H1 (cell line): Measurements from ENCODE around the gene RPTOR. TPM values are rescaled to one million over a fixed set of nuclear protein-coding genes. Genes with fewer than 3 reads are reported as not detected.

Source experiments
- BCL11A ChIP-seq, 2 experiments: IDR thresholded peaks; one replicate each; pipeline ENCODE4 v1.6.1; 2011; ENCODE audit warnings: low read depth in 2 of 2, low read length in 2 of 2, mild to moderate bottlenecking in 2 of 2
- CBX5 ChIP-seq: fragments of 300-800, 300-1000 bp; sonication (generic); IDR thresholded peaks from 2 replicates; pipeline ENCODE4 v1.7.1; 2016; ENCODE audit warnings: antibody characterized with exemption, low read length, low read depth
- JUND ChIP-seq: IDR thresholded peaks from 2 replicates; pipeline ENCODE4 v1.6.1; 2011; ENCODE audit warnings: mild to moderate bottlenecking, improper control_type of control experiment, low read length
- POLR2AphosphoS5 ChIP-seq: IDR thresholded peaks from 2 replicates; pipeline ENCODE4 v1.6.1; 2011; ENCODE audit warnings: low read depth, low read length
- YY1 ChIP-seq: IDR thresholded peaks from 2 replicates; pipeline ENCODE4 v1.6.1; 2011; ENCODE audit warnings: low read depth, mild to moderate bottlenecking, low read length
- polyA plus RNA-seq, 7 experiments: library from polyadenylated mRNA; depleted of rRNA in 3 of 7; stranded (reverse) in 5 of 7; unstranded in 2 of 7; fragments of >200 nt in 5 of 7; fragments of 200-250 nt in 2 of 7; gene quantifications; 1 replicate in 5 of 7; 2 replicates in 1 of 7; 4 replicates in 1 of 7; pipeline versions ENCODE4 v1.2.1 to v1.2.3, GENCODE V29; 2011 to 2013; ENCODE audit warnings: missing spikeins in 2 of 7, mixed read lengths in 2 of 7
- total RNA-seq: library from RNA; stranded (reverse); fragmentation: NEBNext Ultra II Directional; extraction: Animal tissue kit (Norgen Biotek cat#: 25700); gene quantifications from 2 replicates; pipeline ENCODE4 v1.2.1, GENCODE V29; 2021
- TF ChIP-seq, protein P1 (sequence below): fragments of 300-600 bp; sonication (generic); IDR thresholded peaks from 2 replicates; pipeline ENCODE4 v1.7.1; 2012; ENCODE audit warnings: low read length, moderate library complexity, mild to moderate bottlenecking, inconsistent platforms; ENCODE audit not compliant: insufficient replicate concordance

RPTOR gene
- total and polyA plus RNA-seq, 2 of the 8 experiments (the other 6 are each of a cell fraction or from before 2014, with no cell fraction given): 6.9 to 28.7 TPM

DNA sequence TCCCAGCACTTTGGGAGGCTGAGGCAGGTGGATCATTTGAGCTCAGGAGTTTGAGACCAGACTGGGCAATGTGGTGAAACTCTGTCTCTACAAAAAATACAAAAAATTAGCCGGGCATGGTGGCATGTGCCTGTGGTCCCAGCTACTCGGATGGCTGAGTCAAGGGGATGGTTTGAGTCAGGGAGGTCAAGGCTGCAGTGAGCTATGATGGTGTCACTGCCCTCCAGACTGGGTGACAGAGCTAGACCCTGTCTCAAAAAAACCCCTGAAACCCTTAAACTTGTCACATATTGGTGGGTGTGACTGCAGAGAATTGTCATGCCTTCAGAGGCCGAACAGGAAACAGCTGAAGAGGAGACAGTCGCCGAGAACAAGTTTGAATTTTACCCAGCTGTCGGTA is 13.4 kb downstream of the RPTOR start (continued):
- TF ChIP-seq BCL11A (IDR thresholded peaks at IDR 0.05; ENCODE audit: low read depth in 2 of 2, low read length in 2 of 2) (no peak), CBX5 (no peak), YY1 (no peak), JUND (no peak), POLR2AphosphoS5 (no peak)
- TF ChIP-seq, protein P1, sequence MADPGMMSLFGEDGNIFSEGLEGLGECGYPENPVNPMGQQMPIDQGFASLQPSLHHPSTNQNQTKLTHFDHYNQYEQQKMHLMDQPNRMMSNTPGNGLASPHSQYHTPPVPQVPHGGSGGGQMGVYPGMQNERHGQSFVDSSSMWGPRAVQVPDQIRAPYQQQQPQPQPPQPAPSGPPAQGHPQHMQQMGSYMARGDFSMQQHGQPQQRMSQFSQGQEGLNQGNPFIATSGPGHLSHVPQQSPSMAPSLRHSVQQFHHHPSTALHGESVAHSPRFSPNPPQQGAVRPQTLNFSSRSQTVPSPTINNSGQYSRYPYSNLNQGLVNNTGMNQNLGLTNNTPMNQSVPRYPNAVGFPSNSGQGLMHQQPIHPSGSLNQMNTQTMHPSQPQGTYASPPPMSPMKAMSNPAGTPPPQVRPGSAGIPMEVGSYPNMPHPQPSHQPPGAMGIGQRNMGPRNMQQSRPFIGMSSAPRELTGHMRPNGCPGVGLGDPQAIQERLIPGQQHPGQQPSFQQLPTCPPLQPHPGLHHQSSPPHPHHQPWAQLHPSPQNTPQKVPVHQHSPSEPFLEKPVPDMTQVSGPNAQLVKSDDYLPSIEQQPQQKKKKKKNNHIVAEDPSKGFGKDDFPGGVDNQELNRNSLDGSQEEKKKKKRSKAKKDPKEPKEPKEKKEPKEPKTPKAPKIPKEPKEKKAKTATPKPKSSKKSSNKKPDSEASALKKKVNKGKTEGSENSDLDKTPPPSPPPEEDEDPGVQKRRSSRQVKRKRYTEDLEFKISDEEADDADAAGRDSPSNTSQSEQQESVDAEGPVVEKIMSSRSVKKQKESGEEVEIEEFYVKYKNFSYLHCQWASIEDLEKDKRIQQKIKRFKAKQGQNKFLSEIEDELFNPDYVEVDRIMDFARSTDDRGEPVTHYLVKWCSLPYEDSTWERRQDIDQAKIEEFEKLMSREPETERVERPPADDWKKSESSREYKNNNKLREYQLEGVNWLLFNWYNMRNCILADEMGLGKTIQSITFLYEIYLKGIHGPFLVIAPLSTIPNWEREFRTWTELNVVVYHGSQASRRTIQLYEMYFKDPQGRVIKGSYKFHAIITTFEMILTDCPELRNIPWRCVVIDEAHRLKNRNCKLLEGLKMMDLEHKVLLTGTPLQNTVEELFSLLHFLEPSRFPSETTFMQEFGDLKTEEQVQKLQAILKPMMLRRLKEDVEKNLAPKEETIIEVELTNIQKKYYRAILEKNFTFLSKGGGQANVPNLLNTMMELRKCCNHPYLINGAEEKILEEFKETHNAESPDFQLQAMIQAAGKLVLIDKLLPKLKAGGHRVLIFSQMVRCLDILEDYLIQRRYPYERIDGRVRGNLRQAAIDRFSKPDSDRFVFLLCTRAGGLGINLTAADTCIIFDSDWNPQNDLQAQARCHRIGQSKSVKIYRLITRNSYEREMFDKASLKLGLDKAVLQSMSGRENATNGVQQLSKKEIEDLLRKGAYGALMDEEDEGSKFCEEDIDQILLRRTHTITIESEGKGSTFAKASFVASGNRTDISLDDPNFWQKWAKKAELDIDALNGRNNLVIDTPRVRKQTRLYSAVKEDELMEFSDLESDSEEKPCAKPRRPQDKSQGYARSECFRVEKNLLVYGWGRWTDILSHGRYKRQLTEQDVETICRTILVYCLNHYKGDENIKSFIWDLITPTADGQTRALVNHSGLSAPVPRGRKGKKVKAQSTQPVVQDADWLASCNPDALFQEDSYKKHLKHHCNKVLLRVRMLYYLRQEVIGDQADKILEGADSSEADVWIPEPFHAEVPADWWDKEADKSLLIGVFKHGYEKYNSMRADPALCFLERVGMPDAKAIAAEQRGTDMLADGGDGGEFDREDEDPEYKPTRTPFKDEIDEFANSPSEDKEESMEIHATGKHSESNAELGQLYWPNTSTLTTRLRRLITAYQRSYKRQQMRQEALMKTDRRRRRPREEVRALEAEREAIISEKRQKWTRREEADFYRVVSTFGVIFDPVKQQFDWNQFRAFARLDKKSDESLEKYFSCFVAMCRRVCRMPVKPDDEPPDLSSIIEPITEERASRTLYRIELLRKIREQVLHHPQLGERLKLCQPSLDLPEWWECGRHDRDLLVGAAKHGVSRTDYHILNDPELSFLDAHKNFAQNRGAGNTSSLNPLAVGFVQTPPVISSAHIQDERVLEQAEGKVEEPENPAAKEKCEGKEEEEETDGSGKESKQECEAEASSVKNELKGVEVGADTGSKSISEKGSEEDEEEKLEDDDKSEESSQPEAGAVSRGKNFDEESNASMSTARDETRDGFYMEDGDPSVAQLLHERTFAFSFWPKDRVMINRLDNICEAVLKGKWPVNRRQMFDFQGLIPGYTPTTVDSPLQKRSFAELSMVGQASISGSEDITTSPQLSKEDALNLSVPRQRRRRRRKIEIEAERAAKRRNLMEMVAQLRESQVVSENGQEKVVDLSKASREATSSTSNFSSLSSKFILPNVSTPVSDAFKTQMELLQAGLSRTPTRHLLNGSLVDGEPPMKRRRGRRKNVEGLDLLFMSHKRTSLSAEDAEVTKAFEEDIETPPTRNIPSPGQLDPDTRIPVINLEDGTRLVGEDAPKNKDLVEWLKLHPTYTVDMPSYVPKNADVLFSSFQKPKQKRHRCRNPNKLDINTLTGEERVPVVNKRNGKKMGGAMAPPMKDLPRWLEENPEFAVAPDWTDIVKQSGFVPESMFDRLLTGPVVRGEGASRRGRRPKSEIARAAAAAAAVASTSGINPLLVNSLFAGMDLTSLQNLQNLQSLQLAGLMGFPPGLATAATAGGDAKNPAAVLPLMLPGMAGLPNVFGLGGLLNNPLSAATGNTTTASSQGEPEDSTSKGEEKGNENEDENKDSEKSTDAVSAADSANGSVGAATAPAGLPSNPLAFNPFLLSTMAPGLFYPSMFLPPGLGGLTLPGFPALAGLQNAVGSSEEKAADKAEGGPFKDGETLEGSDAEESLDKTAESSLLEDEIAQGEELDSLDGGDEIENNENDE: no peak
